ENCODE results near the gene BTBD2. TPM values are rescaled to one million over a fixed set of nuclear protein-coding genes. Genes with fewer than 3 reads are reported as not detected.

BTBD2 gene
- total and polyA plus RNA-seq, 2 of the 13 experiments (the other 11 are each of a cell fraction or from before 2014, with no cell fraction given): 28.1 to 45.3 TPM

DNA sequence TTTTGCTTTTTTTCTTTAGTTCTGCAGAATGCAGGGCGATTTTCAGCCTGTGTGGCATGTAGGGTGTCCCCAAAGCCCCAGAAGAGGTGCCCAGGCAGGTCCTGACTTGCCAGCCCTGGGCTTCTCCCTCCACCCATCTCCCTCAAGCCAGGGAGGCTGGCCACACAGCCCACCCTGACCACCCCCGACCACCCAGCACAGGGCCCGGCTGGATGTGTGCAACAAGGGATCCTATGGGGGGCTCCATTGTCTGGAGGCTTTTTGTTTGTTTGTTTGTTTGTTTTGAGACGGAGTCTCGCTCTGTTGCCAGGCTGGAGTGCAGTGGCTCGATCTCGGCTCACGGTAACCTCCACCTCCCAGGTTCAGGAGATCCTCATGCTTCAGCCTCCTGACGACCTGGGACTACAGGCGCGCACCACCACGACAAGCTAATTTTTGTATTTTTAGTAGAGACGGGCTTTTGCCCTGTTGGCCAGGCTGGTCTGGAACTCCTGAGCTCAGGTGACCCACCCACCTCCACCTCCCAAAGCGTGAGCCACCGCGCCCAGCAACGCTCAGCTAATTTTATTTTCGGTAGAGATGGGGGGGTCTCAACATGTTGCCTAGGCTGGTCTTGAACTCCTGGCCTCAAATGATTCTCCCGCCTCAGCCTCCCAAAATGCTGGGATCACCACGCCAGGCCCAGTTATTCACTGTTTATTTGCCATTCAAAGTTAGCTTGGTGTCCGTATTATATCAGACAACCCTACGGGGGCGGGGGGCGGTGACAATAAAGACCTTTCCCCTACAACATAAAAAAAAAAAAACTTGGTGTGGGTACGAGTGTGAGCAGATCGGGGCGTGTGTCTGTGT is 43.3 kb upstream of the BTBD2 start:
- peak overlapping the region; percentile 61 to 86 (median 76); a peak in 5 of 6 replicates for H3K4me3 ChIP-seq (replicated peaks in 1 of 3; ENCODE audit: insufficient read depth in 1 of 3, low read depth in 2 of 3, low read length in 3 of 3)
- DNase-seq (ENCODE audit: low spot score) (no peak), FAIRE-seq (no peak), ATAC-seq (no peak)
- H3K79me2 ChIP-seq (ENCODE audit: insufficient read depth, low read length): no peaks in the 10 kb centered on the region
- no peaks in the 10 kb centered on the region for H3K9me3 ChIP-seq (ENCODE audit: low read length)
- no peak overlapping the region for H2AFZ ChIP-seq (ENCODE audit: low read length)
- H4K20me1 ChIP-seq (ENCODE audit: insufficient read depth, low read length): no peaks in the 10 kb centered on the region
- ChIA-PET CTCF (ENCODE audit: low intra/inter-chr PET ratio, low total read pairs) (no interaction called here), POLR2A (interaction anchor here (0.6 to 3.8 kb wide), 7 partner anchors 7 to 40 kb away, joined by 3 to 40 read pairs (median 4); partner anchors contain the start of gene MKNK2)
- 0 out of 2 replicates have a peak, but pooled peaks have one; percentile 21 for TF ChIP-seq PRMT3 (CRISPR knock-in tag; IDR thresholded peaks at IDR 0.05; ENCODE audit: borderline replicate concordance, low read depth)
- no peak for TF ChIP-seq PRPF4 (IDR thresholded peaks at IDR 0.05; ENCODE audit: low read depth, low read length, poor library complexity, severe bottlenecking)
- peak; percentile 10; the same call in 1 of the 2 replicates for TF ChIP-seq ZNF878 (CRISPR knock-in tag; IDR thresholded peaks at IDR 0.05)
- peak overlapping the region; percentile 100 for H3K27ac ChIP-seq (ENCODE audit: extremely low read length, insufficient read depth, low read length)
- 87% methylated on average over 27 of the region's 27 CpGs for WGBS (ENCODE audit: low lambda C conversion rate)
- intact Hi-C loops (cut with micrococcal nuclease; ENCODE audit: unreplicated experiment): no loop called here
- H3K9ac ChIP-seq (ENCODE audit: insufficient read depth, low read depth, low read length): peak overlapping the region; percentile 95
- peaks cover 78% of the 10 kb centered on the region for H3K4me1 ChIP-seq (ENCODE audit: insufficient read depth, low read length)
- peak overlapping the region; percentile 97 for H3K4me2 ChIP-seq (ENCODE audit: low read depth, low read length)
- no peaks in the 10 kb centered on the region; a peak in 1 of 5 replicates for H3K27me3 ChIP-seq (ENCODE audit: control insufficient read depth in 1 of 2, insufficient read depth in 2 of 2, low read length in 2 of 2)
- BruUV-seq (replicated peaks): no TSS peak
- in situ Hi-C loops (cut with HindIII; ENCODE audit: extremely low pct_ligation_motif_present, low pct_unique_long_range_greater_than_20kb): no loop called here
- H3K36me3 ChIP-seq (replicated peaks in 1 of 2; ENCODE audit: control insufficient read depth in 1 of 2, insufficient read depth in 2 of 2, low read length in 2 of 2): no peaks in the 10 kb centered on the region

DNA sequence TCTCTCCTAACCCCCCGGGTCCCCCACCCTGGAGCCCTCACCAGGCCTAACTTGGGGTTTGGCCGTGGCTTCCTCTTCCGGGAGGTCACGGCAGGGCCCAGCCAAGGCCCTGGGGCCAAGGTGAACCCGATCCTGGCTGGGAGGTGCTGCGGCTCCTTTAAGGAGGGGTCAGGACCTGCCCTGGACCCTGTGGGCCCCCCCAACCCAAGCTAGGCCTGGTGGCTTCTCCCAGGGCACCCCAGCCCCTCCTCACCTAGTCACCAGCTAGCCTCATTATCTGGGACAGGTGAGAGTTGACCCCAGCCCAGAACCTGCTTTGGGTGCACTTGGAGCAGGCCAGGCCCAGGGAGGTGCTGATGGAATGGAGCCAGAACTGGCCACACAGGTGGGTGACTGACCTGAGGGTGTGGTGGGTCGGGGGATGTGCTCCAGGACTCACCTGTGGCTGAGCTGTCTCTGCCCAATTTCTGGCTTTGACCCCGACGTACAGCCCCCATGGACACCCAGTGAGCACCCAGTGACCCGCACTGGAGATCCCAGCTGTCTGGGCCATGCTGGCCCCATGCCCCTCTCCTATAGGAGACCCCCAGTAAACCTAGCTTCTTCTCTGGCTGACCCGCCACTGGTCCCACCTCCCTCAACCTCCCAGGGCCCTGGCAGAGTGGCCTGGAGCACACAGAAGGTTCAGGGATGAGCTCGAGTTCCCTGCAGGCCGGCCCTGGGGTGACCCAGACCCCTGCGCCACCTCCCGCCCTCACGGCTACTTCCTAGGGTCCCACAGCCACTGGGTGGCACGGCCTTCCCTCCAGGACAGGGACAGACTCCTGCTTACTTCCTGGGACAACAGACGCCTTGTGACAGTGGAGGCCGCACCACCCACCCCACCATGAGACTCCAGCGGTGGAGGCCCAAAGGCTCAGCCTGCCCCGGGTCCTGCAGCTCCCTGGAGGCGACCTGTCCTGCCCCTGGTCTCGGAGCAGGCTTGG is 42.3 kb upstream of the BTBD2 start:
- H2AFZ ChIP-seq (ENCODE audit: low read length): no peak overlapping the region
- H3K9ac ChIP-seq (ENCODE audit: insufficient read depth, low read depth, low read length): no peak overlapping the region
- in situ Hi-C loops (cut with HindIII; ENCODE audit: extremely low pct_ligation_motif_present, low pct_unique_long_range_greater_than_20kb) (no loop called here), intact Hi-C loops (cut with micrococcal nuclease; ENCODE audit: unreplicated experiment) (no loop called here)
- DNase-seq (ENCODE audit: low spot score) (no peak), FAIRE-seq (no peak), ATAC-seq (no peak)
- WGBS (ENCODE audit: low lambda C conversion rate): 93% methylated on average over 7 of the region's 23 CpGs
- H3K4me3 ChIP-seq (replicated peaks in 1 of 3; ENCODE audit: insufficient read depth in 1 of 3, low read depth in 2 of 3, low read length in 3 of 3): no peak overlapping the region
- POLR2A ChIA-PET: interaction anchor here (0.6 to 3.8 kb wide), 2 partner anchors 8 to 311 kb away, joined by 3 to 26 read pairs; no protein-coding TSS in a partner anchor
- H3K9me3 ChIP-seq (ENCODE audit: low read length): no peaks in the 10 kb centered on the region
- H3K79me2 ChIP-seq (ENCODE audit: insufficient read depth, low read length): no peaks in the 10 kb centered on the region
- no peaks in the 10 kb centered on the region; a peak in 1 of 5 replicates for H3K27me3 ChIP-seq (ENCODE audit: control insufficient read depth in 1 of 2, insufficient read depth in 2 of 2, low read length in 2 of 2)
- no TSS peak for BruUV-seq (replicated peaks)
- CTCF ChIA-PET (ENCODE audit: low intra/inter-chr PET ratio, low total read pairs): no interaction called here
- H4K20me1 ChIP-seq (ENCODE audit: insufficient read depth, low read length): no peaks in the 10 kb centered on the region
- peaks cover 81% of the 10 kb centered on the region for H3K4me1 ChIP-seq (ENCODE audit: insufficient read depth, low read length)
- no peaks in the 10 kb centered on the region for H3K36me3 ChIP-seq (replicated peaks in 1 of 2; ENCODE audit: control insufficient read depth in 1 of 2, insufficient read depth in 2 of 2, low read length in 2 of 2)
- H3K27ac ChIP-seq (ENCODE audit: extremely low read length, insufficient read depth, low read length): peak overlapping the region; percentile 100
- no peak overlapping the region for H3K4me2 ChIP-seq (ENCODE audit: low read depth, low read length)
- TF ChIP-seq RBFOX2 (IDR thresholded peaks at IDR 0.05; ENCODE audit: low read depth, low read length): 0 out of 2 replicates have a peak, but pooled peaks have one; percentile 22
- no peak for TF ChIP-seq ESRRA (CRISPR knock-in tag; IDR thresholded peaks at IDR 0.05; ENCODE audit: low read depth)
- TF ChIP-seq HNRNPL (IDR thresholded peaks at IDR 0.05; ENCODE audit: low read depth, low read length): peak; percentile 55; the same call in 1 of the 2 replicates
- TF ChIP-seq AGO2 (optimal IDR thresholded peaks at IDR 0.05; ENCODE audit: low read depth, low read length): peak; percentile 19
- TF ChIP-seq, protein P1, sequence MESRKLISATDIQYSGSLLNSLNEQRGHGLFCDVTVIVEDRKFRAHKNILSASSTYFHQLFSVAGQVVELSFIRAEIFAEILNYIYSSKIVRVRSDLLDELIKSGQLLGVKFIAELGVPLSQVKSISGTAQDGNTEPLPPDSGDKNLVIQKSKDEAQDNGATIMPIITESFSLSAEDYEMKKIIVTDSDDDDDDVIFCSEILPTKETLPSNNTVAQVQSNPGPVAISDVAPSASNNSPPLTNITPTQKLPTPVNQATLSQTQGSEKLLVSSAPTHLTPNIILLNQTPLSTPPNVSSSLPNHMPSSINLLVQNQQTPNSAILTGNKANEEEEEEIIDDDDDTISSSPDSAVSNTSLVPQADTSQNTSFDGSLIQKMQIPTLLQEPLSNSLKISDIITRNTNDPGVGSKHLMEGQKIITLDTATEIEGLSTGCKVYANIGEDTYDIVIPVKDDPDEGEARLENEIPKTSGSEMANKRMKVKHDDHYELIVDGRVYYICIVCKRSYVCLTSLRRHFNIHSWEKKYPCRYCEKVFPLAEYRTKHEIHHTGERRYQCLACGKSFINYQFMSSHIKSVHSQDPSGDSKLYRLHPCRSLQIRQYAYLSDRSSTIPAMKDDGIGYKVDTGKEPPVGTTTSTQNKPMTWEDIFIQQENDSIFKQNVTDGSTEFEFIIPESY (CRISPR knock-in tag; IDR thresholded peaks at IDR 0.05): 0 out of 2 replicates have a peak, but pooled peaks have one; percentile 5
- peak; percentile 15; the same call in 1 of the 2 replicates for TF ChIP-seq ZFY (CRISPR knock-in tag; IDR thresholded peaks at IDR 0.05)
- TF ChIP-seq ZFX (CRISPR knock-in tag; IDR thresholded peaks at IDR 0.05; ENCODE audit: low read depth): peak; percentile 29; the same call in 1 of the 2 replicates
- TF ChIP-seq RAD21 (CRISPR knock-in tag; IDR thresholded peaks at IDR 0.05): no peak

Measured in HepG2 (cell line).